Glomerular visceral epithelial cell (primary cell): Measurements from ENCODE around the gene TBRG1.
"Not testable (repeated sequence)": the region's sequence is repeated elsewhere in the genome, so short reads cannot be mapped to it uniquely, and the experiment has no call there.

Source experiments
- DNase-seq: peaks from one replicate; pipeline ENCODE4 v3.0.0-alpha.2; 2016; ENCODE audit errors: extremely low spot score

TBRG1 gene, protein sequence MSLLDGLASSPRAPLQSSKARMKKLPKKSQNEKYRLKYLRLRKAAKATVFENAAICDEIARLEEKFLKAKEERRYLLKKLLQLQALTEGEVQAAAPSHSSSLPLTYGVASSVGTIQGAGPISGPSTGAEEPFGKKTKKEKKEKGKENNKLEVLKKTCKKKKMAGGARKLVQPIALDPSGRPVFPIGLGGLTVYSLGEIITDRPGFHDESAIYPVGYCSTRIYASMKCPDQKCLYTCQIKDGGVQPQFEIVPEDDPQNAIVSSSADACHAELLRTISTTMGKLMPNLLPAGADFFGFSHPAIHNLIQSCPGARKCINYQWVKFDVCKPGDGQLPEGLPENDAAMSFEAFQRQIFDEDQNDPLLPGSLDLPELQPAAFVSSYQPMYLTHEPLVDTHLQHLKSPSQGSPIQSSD

DNA sequence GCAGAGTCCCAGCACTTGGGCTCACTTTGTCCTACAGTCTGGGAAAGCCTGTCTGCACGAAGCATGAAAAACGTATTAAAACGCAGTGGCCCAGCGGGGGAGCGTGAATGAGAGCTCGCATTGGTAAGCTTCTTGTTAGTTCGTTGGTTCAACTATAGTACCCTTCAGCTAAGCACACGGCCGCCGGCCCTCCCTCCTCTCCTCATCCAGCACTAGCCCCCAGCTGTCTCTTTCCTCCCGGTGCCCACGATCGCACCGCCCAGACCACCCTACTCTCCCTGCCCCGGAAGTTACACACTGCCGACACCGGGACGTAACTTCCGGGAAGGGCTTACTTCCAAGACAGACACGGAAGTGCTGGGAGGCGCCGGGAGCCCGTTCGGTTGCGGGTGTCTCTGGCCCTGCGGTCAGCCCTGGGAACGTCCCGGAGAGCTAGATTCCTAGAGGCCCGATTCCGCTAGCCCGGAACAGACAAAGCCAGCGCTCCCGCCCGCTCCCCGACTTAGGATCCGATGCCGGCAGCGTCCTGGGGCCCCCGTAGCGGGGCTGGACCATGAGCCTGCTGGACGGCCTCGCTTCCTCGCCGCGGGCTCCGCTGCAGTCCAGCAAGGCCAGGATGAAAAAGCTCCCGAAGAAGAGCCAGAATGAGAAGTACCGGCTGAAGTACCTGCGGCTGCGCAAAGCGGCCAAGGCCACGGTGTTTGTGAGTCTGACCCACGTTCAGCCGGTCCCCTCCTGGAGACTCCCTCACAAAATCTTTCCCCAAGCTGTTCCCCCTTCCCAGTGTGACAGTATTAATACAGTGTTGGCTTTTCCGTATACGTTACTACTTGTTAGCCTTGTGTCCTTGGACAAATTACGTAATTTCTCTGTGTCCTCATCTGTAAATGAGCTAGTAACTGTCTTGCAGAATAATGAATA, at the start of gene TBRG1:
Gene TBRG1, plus strand, starts transcription at position 334 of the 921 bp plus-strand sequence. Its CDS starts 220 bp downstream, at position 554.
- peak; percentile 83 for DNase-seq

DNA sequence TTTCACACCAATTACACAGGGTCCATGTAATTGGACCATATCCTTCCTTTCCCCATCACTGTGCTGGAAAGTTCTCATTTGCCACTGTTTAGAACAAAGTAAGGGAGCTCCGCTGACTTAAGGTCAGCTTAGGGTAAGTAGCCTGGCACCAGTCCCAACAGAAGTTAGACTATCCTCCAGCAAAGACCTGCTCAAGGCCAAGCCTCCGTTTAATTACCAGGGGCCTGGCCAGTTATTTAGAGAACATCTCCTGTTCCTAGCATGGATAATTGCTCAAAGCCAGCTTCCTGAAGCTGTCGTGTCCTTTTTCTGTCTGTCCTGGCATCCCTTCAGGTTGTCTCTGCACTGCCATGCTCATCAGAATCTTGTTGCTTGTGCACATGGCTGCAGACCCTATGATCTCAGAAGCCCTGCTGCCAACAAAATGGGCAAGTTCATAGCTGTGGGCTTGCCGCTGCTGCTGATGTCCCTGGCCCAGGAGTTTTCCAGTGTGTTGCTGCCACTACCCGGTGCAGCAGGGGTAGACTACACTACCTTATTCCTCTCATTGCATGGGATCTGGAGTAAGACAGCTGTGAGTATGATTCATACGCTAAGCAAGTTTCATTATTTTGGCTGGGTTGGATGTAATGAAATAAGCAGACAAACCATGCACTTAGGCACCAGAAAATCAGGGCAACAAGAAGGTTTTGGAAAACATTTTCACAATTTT, 44.8 kb upstream of the TBRG1 start:
- DNase-seq = no peak

DNA sequence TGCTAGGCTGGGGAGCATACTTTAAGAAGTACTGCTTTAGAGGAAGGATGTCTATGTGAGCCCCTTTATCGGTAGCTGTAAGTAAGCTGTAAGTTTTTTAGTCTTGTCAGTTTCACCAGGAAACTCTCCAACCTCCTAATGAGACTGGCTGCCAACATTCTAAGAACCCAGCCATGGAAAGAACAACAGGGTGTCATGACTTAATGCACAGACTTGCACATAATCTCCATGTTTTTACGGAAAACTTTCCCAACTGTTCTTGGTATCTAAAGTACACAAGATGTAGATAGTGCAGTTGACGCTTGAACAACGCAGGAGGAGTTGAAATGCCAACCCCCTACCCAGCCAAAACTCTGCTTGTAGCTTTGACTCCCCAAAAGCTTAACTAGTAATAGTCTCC, 43.9 kb upstream of the TBRG1 start:
- no peak for DNase-seq

DNA sequence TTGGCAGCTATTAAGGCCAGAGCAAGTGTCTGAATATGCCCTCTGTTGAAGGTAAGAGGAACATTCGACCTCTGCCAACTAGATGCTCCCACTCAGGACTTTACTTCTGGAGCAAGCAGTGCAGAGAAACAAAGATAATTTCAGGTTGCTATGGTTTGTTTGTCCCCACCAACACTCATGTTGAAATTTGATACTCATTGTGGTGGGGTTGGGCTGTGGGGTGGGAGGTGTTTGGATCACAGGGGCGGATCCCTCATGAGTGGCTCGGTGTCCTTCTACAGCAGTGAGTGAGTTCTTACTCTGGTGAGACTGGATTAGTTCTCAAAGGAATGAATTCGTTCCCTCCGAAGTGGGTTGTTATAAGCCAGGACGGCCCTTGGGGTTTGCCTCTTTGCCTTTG, 40.8 kb upstream of the TBRG1 start:
- DNase-seq = no peak

DNA sequence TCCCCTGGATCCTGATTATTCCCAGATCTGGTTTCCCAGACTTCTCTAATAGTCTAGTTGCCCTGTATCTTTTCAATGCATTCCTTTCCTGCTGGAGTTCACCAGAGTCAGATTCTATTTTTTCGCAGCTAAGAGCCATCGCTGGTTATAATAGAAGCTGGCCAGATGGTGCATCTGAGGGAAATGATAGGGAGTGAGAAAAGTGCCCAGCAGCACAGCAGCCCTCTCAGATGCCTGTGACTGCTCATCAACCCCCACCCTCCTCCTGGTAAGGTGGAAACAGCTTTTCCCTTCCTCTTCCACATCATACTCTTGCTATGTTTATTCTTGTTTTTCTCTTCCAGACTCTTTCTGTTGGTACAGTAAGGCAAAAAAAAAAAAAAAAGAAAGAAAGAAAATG, 40.1 kb upstream of the TBRG1 start:
- DNase-seq = no peak

DNA sequence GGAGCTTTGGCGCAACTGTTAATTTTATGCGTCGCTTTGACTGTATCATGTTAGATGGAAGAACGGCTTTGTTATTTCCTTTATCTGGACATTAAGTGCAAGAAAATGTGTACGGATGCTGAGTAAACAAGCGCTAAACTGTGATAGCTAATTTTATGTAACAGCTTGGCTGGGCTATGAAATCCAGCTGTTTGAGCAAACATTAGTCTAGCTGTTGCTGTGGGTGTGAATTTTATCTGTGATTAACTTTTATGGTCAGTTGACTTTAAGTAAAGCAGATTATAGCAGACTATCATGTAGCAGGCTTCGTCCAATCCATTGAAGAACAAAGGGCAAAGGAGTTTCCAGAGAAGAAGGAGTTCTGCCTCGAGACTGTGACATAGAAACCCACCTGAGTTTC, 38.9 kb upstream of the TBRG1 start:
- no peak for DNase-seq

DNA sequence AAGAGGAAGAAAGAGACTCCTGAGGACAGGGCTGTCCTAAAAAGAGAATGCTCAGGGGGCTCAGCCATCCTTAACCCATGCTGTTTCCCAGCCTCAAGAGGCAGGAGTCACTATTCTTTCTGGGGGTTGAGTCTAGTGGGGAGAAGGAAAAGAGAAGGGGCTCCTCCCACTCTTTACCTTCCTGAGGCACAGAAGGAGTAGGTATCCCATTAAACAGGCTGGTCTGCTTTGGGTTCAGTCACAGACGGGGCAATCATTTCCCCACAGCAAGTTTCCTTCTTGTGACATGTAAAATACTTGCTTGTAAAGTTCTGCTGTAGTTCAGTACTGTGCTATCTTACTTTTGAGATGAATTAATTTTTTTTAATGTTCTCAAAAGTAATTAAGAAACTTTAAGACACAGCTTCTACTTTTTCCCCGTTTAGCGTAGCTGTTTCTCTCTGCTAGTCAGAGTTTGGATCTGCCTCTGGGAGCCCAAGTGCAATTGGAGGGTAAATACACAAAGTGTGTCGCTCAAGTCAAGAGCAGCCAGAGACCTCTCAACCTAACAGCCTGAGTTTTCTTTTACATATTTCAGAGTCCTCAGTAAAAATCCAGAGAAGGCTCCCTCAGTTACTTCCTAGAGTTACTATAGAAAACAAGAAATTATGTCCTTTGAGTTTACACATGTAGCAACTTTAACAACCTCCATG, 37.8 kb upstream of the TBRG1 start:
- DNase-seq = no peak

DNA sequence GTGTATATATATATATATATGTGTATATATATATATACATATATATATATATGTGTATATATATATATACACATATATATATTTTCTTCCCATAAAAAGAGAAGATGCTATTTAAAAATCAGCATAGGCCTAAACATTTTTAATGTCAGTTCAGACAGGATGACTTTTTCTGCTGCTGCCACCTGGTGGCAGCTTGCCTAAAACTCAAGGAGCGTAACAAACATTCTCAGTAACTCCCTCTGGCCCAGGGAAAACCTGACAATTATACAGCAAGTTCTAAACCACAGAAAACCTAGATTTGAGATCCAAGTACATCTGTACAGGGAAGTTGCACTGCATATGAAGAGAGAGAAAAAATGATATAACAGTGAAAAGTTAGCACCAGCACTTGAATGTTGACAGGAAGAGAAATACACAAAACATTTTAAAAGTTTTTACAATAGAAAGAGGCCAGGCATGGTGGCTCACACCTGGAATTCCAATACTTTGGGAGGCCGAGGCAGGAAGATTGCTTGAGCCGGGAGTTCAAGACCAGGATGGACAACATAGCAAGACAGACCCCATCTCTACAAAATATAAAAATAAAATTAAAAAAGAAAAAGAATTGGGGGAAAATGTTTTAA, 36.3 kb upstream of the TBRG1 start:
- DNase-seq = peak; percentile 49

DNA sequence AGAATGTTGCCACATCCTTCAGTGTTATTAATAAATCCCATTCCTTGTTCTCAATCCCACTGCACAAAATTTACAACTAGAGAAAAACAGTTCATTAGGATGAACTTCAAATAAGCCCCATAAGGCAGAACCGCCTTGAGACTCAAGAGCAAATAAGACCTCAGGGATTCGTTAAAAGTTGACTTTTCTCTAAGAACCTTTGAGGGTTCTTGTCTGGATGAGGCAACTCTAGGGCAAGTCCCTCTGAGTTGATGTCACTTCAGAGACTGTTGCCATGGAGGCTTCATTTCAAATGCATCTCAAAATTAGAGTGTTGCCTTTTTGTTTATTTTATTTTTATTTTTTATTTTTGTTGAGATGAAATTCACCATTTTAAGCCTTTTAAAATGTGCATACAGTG, 31.2 kb upstream of the TBRG1 start:
- no peak for DNase-seq

DNA sequence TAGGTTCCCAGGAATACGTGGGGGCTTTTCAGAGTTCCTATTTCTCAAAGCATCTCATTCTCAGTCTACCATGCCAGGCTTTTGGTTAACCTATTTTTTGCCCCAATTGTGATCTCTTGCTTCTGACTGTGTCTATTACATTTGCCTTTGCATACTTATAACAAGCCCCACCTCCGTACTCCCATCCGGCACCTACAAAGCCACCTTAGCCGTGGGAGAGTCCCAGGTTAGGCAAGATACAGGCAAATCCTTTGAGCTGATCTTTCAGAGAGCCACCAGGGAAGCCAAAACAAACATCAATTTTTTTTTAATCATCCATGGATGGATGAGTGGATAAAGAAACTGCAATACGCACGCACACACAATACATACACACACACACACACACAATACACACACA, 30.0 kb upstream of the TBRG1 start:
- no peak for DNase-seq

DNA sequence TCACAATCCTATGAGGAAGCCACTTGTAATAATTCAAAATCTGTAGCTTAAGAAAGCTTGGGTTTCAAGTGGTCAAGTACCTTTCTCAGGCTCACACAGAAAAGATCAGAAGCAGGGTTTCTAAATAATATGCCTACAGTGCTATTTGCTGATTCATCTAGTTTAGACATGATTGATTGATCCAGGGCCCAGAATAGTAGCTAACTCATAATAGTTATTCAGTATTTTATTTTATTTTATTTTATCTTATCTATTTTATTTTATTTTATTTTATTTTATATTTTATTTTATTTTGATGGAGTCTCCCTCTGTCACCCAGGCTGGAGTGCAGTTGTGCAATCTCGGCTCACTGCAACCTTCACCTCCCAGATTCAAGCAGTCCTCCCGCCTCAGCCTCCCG, 27.4 kb upstream of the TBRG1 start:
- DNase-seq = no peak

DNA sequence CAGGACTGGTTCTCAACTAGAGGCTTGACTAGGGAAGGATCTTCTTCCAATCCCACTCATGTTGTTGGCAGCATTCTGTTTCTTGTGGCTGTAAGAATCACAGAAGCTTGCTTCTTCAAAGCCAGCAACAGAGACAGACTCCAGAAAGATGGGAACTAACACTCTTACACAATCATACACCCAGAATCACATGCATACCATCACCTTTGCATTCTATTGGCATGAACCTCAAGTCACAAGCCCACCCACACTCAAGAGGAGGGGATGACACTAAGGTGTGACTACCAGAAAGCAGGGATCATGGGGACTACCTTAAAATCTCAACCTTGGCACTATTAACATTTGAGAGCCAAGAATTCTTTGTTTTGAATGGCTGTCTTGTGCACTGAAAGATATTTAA, 25.0 kb upstream of the TBRG1 start:
- DNase-seq = no peak

DNA sequence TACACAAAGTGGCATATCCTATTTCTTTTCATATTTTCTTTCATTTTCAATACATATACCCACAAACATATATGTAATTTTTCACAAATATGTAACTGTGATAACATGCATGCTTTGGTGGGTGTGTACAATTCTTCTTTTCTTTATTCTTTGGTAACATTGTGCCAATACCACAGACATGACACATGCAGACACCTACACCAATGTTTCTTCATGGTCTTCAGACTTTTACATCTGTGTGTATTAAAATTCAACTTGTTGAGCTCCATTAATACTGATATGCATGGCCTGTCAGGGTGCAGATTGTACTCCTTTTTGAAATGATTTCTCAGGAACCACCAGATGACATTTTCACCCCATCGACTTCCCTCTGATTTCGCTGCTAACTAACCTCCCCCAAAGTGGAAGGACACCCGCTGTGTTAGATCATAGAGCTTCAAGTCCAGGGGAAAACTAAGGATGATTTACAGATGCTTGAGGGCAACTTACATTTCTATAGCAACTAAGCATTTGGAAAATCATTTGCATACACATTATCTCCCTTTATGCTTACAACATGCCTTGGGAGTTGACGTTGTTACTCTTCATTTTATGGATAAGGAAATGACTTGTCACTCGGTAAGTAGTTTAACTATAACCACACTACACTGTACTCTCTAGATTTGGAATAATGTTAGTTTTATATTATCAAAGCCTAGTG, 21.9 kb upstream of the TBRG1 start:
- no peak for DNase-seq

DNA sequence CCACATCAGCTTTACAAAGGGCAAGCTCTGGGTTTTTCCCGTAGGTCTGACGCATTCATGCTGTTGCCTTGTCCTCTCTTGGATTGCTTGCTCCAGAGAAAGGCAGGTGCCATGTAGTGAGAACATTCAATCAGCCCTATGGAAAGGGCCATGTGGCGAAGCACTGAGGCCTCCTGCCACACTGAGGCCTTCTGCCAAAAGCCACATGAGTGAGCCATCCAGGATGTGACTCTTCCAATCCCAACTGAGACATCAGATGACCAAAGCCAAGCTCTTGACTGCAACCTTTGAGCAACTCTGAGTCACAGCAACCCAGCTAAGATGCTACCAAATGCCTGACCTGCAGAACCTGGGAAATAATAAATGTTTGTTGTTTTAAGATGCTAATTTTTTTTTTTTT, 20.5 kb upstream of the TBRG1 start:
- no peak for DNase-seq

DNA sequence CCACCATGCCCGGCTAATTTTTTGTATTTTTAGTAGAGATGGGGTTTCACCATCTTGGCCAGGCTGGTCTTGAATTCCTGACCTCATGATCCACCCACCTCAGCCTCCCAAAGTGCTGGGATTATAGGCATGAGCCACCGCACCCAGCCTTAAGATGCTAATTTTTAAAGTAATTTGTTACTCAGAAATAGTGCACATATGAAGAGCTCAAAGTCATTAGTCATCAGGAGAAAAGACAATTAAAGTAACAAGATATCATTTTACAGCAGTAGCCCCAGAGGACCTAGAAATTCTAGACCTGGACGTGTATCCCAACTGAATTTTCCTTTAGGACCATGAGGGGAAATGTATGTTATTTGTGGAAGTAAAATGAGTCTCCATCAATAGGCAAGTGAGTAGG, 19.9 kb upstream of the TBRG1 start:
- not testable (repeated sequence) for DNase-seq

DNA sequence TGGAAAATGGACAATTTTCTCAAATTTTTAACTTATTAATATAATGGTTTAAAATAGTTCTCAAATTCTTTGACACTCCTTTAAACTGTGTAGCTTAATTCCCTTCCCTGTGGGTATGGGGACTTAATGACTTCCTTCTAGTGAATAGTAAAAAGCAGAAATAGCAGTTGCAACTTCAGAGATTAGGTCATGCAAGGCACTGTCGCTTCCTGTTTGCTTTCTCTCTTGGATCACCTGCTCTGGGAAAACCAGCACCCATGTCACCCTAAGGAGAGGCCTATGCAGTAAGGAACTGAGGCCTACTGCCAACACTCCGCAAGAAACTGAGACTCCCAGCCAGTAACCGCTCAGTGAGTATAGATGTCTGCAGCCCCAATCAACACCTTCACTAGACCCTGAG, 16.9 kb upstream of the TBRG1 start:
- DNase-seq = no peak

DNA sequence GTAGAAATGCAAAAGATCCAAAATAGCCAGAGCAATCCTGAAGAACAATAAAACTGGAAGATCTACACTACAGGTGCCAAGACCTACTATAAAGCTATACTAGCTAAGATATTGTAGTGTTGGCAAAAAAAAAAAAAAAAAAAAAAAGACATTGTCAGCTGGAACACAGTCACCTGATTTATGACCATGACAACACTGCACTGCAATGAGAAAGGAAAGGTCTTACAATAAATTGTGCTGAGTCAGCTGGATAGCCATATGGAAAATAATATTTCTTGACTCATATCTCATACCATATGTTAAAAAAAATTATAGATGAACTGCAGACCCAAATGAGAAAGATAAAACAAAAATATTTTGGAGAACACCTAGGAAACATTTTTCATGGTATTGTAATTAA, 14.5 kb upstream of the TBRG1 start:
- no peak for DNase-seq

DNA sequence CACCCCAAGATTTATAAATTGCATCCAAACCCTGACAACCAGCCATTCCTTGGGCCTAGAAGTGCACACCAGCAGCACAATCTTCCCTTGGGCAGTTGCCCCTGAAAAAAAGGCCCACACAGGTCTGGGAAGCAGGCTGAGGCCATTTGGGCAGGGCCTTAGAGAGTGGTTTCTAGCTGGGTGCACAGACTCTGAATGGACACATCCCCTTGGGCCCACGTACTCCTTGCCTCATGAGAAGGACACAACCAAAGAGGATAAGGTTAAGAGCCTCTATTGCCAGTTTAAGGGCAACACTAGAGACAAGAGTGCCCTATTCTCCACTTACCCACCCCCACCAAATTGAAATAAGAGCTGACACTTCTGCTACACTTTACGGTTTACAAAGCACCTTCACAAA, 12.4 kb upstream of the TBRG1 start:
- DNase-seq = no peak

DNA sequence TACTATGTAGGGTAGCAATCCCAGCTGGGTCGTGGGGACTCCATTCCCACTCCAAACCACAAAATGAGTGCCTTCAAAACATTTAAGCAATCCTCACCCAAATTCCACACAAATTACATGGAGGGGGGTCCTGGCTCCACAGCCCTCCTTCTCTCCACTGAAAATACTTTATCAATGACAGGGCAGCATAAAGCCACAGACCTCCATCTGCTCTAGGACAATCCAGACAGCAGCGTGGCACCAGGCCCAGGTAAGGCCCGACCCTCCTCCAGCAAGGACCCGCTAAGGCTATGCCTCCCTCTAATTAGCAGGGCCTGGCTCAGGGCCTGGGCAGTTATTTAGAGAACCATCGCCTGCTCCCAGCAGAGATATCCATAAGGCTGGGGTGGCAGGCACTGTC, 11.6 kb upstream of the TBRG1 start, which contains the start of gene PANX3:
Gene PANX3, plus strand, starts transcription at position 365 of the 400 bp plus-strand sequence. CDS start 129 bp downstream, outside the sequence.
- no peak for DNase-seq

DNA sequence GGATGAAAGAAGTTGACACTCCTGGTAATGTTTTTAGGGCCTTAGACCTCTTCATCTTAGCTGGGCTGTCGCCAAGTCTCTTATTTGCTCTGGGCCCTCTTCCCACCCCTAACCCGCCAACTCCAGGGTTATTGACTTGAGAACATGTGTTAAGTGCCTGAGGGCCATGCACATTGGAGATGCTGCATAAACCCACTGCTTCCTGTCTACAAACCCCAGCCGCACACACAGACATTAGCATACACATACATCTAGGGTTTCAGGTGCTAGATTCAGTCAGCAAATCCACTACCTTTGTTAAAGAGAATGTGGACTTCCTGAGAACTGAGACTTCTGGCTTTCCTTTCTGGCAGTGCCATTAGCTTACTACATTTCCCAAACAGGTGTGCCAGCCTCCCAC, 10.6 kb upstream of the TBRG1 start:
- DNase-seq = no peak
